GM12878 (cell line): ENCODE data around the gene DCTN1. TPM values are rescaled to one million over a fixed set of nuclear protein-coding genes. Genes with fewer than 3 reads are reported as not detected.

Experiments used
- ATAC-seq: fragments of 200-7000 bp; cut with Tn5 transposase; 3 replicates; pipeline ENCODE4 v1.9.1; 2020; ENCODE audit warnings: mild to moderate bottlenecking, moderate library complexity
- BruUV-seq: library from RNA; stranded (reverse); fragments of 400-500 nt; replicated peaks from 2 replicates; lab custom pipeline; 2021; lab: Mats Ljungman, UMichigan
- CTCF ChIA-PET: fragments of 300-600 bp; sonication (Branson Sonifier 250); formaldehyde crosslinking; extraction: SDS; loops from one replicate; lab custom pipeline; 2021; ENCODE audit warnings: inconsistent platforms; lab: Yijun Ruan, JAX
- POLR2A ChIA-PET: fragments of 350-600 bp; formaldehyde crosslinking; extraction: SDS; loops from one replicate; lab custom pipeline; 2021; ENCODE audit warnings: inconsistent platforms; lab: Charles Lee
- RAD21 ChIA-PET: fragments of 300-600 bp; sonication (Branson Sonifier 250); formaldehyde crosslinking; loops from one replicate; lab custom pipeline; 2023; ENCODE audit warnings: antibody characterized with exemption; ENCODE audit not compliant: unreplicated experiment; lab: Charles Lee
- SMC1A ChIA-PET: fragments of 300-600 bp; sonication (Branson Sonifier 250); formaldehyde crosslinking; loops from one replicate; lab custom pipeline; 2023; ENCODE audit not compliant: unreplicated experiment, uncharacterized antibody; lab: Charles Lee
- DNase-seq: peaks from one replicate; pipeline ENCODE4 v3.0.0-alpha.2; 2011; ENCODE audit warnings: low read depth, low spot score
- FAIRE-seq: peaks from 3 replicates; lab custom pipeline; 2011; peaks lifted over from hg19 to GRCh38; lab: Jason Lieb, UNC
- H2AFZ ChIP-seq: 2 replicates; pipeline ENCODE4 v1.6.0; 2011; ENCODE audit warnings: low read depth, low read length, control low read depth; ENCODE audit not compliant: control insufficient read depth
- H3K27ac ChIP-seq: 2 replicates; pipeline ENCODE4 v1.5.1; 2011; ENCODE audit warnings: control low read depth; ENCODE audit not compliant: control insufficient read depth, insufficient read depth
- H3K27me3 ChIP-seq, 2 experiments: replicated peaks in 1 of 2; 2 replicates each; pipeline versions ENCODE4 v1.6.0 to v1.6.1; 2011; ENCODE audit warnings: low read length in 1 of 2; ENCODE audit not compliant: control insufficient read depth in 2 of 2, insufficient read depth in 2 of 2
- H3K36me3 ChIP-seq, 2 experiments: 2 replicates each; pipeline ENCODE4 v1.5.1; 2011; ENCODE audit warnings: low read length in 1 of 2; ENCODE audit not compliant: control insufficient read depth in 2 of 2, insufficient read depth in 2 of 2
- H3K4me1 ChIP-seq: 2 replicates; pipeline ENCODE4 v1.6.1; 2011; ENCODE audit warnings: mild to moderate bottlenecking, low read length, moderate library complexity, mixed read lengths; ENCODE audit not compliant: control insufficient read depth, insufficient read depth
- H3K4me2 ChIP-seq: 2 replicates; pipeline ENCODE4 v1.6.0; 2011; ENCODE audit warnings: control low read depth; ENCODE audit not compliant: control insufficient read depth, insufficient read depth
- H3K4me3 ChIP-seq: fragments of 200-600 bp; sonication (generic); 2 replicates; pipeline ENCODE4 v1.5.1; 2016
- H3K79me2 ChIP-seq: 2 replicates; pipeline ENCODE4 v1.6.0; 2011; ENCODE audit warnings: low read length; ENCODE audit not compliant: control insufficient read depth, insufficient read depth
- H3K9ac ChIP-seq: 2 replicates; pipeline ENCODE4 v1.8.0; 2011; ENCODE audit warnings: low read length, control low read depth, mixed read lengths; ENCODE audit not compliant: control insufficient read depth, insufficient read depth
- H3K9me3 ChIP-seq: replicated peaks from 3 replicates; pipeline ENCODE4 v1.5.1; 2011; ENCODE audit warnings: mild to moderate bottlenecking, low read length; ENCODE audit not compliant: control insufficient read depth, insufficient read depth
- H4K20me1 ChIP-seq: 2 replicates; pipeline ENCODE4 v1.6.0; 2011; ENCODE audit not compliant: control insufficient read depth, insufficient read depth
- ATF3 ChIP-seq: IDR thresholded peaks from 2 replicates; pipeline ENCODE4 v1.6.1; 2011; ENCODE audit warnings: low read depth, mild to moderate bottlenecking, low read length, moderate library complexity, borderline replicate concordance; ENCODE audit errors: extremely low read depth
- BCL11A ChIP-seq: IDR thresholded peaks from 2 replicates; pipeline ENCODE4 v1.6.1; 2011; ENCODE audit warnings: low read depth, low read length
- BCLAF1 ChIP-seq: fragments of 450-650 bp; IDR thresholded peaks from 2 replicates; pipeline ENCODE4 v1.6.1; 2017; ENCODE audit warnings: antibody characterized with exemption, mild to moderate bottlenecking, moderate library complexity
- E2F8 ChIP-seq: fragments of 450-650 bp; IDR thresholded peaks from 2 replicates; pipeline ENCODE4 v1.6.1; 2018; ENCODE audit warnings: mild to moderate bottlenecking, low read depth, moderate library complexity; ENCODE audit not compliant: partially characterized antibody
- FOXM1 ChIP-seq: IDR thresholded peaks from 2 replicates; pipeline ENCODE4 v1.6.1; 2012; ENCODE audit warnings: low read depth, mild to moderate bottlenecking, inconsistent platforms, low read length, moderate library complexity
- HCFC1 ChIP-seq: fragments of 150-350 bp; IDR thresholded peaks from 2 replicates; pipeline ENCODE4 v1.6.1; 2014; ENCODE audit warnings: low read length
- MTA3 ChIP-seq: IDR thresholded peaks from 2 replicates; pipeline ENCODE4 v1.6.1; 2012; ENCODE audit warnings: low read length, inconsistent platforms, borderline replicate concordance
- PBX3 ChIP-seq: IDR thresholded peaks from 2 replicates; pipeline ENCODE4 v1.6.1; 2011; ENCODE audit warnings: mild to moderate bottlenecking, low read depth, low read length, moderate library complexity; ENCODE audit not compliant: insufficient replicate concordance
- RUNX3 ChIP-seq: IDR thresholded peaks from 2 replicates; pipeline ENCODE4 v1.6.1; 2012; ENCODE audit warnings: low read length, inconsistent platforms
- SMAD5 ChIP-seq: IDR thresholded peaks from 2 replicates; pipeline ENCODE4 v1.6.1; 2016; ENCODE audit warnings: antibody characterized with exemption, low read depth
- SMC3 ChIP-seq: IDR thresholded peaks from 2 replicates; pipeline ENCODE4 v1.6.1; 2011; ENCODE audit warnings: low read length, improper control_type of control experiment, borderline replicate concordance
- SREBF2 ChIP-seq: IDR thresholded peaks from 2 replicates; pipeline ENCODE4 v1.6.1; 2012; ENCODE audit warnings: mild to moderate bottlenecking, low read length
- SRF ChIP-seq, 2 experiments: IDR thresholded peaks; 2 replicates each; pipeline ENCODE4 v1.6.1; 2011; ENCODE audit warnings: low read depth in 2 of 2, low read length in 2 of 2, mild to moderate bottlenecking in 1 of 2, moderate library complexity in 1 of 2
- YY1 ChIP-seq: IDR thresholded peaks from 2 replicates; pipeline ENCODE4 v1.6.1; 2011; ENCODE audit warnings: low read depth, mild to moderate bottlenecking, low read length
- WGBS: methylation state at CpG from one replicate; pipeline ENCODE4 v1.1.6; 2016; ENCODE audit warnings: low lambda C conversion rate; ENCODE audit not compliant: insufficient replicate concordance, insufficient coverage; ENCODE audit errors: missing lambda C conversion rate; 5-methylcytosine and 5-hydroxymethylcytosine counted together
- in situ Hi-C: fragments of 300-500 bp; cut with MboI; formaldehyde crosslinking; loops from 9 replicates; pipeline ENCODE4 v1.14.3; 2018; ENCODE audit warnings: mixed read lengths
- intact Hi-C: fragments of 100-400 bp; cut with micrococcal nuclease; formaldehyde crosslinking; loops from one replicate; pipeline ENCODE4 v1.14.2; 2022; ENCODE audit not compliant: unreplicated experiment
- polyA plus RNA-seq, 11 experiments: library from polyadenylated mRNA; depleted of rRNA in 4 of 11; unstranded in 6 of 11; stranded (reverse) in 5 of 11; fragments of >200 nt; fragmentation: Nextera tagmentation in 4 of 11; fragmentation: Illumina TruSeq in 1 of 11; extraction: Ambion mirVana in 4 of 11; extraction: Trizol in 1 of 11; gene quantifications; 1 replicate in 1 of 11; 2 replicates in 10 of 11; pipeline versions ENCODE4 v1.2.1 to v1.2.3, GENCODE V29; 2011 to 2016; ENCODE audit warnings: inconsistent platforms in 2 of 11, missing spikeins in 2 of 11, low read depth in 1 of 11
- total RNA-seq, 4 experiments: library from RNA; depleted of rRNA in 3 of 4; stranded (reverse); fragments of >200 nt in 3 of 4; fragmentation: Illumina TruSeq in 1 of 4; extraction: Trizol in 1 of 4; gene quantifications; 2 replicates each; pipeline versions ENCODE4 v1.2.1 to v1.2.3, GENCODE V29; 2013 to 2021

Gene DCTN1
- total and polyA plus RNA-seq, 10 of the 15 experiments (the other 5 are each of a cell fraction or from before 2014, with no cell fraction given): 44.1 to 116 (median 64.8) TPM

GRCh38 chr2:74427551-74427950 lies 47.4 kb upstream of the DCTN1 start:
- no peaks in the 10 kb centered on the region for H3K9me3 ChIP-seq
- no peaks in the 10 kb centered on the region for H4K20me1 ChIP-seq
- no TSS peak for BruUV-seq
- CTCF ChIA-PET: no interaction called here
- H3K36me3 ChIP-seq: peaks cover 0 to 12% of the 10 kb centered on the region in 2 experiments; a peak in 1 of 4 replicates
- SMC1A ChIA-PET: interaction anchor here (0.7 to 0.8 kb wide), 2 partner anchors 12 to 45 kb away, joined by 3 to 4 read pairs; no protein-coding TSS in a partner anchor
- ATAC-seq (no peak), DNase-seq (no peak), FAIRE-seq (no peak)
- no peak overlapping the region for H2AFZ ChIP-seq
- WGBS: 91% methylated on average over 3 of the region's 3 CpGs
- no peak overlapping the region for H3K4me2 ChIP-seq
- H3K79me2 ChIP-seq: peaks cover 3% of the 10 kb centered on the region; the same call in 1 of the 2 replicates
- RAD21 ChIA-PET: no interaction called here
- no peak overlapping the region for H3K4me3 ChIP-seq
- no peak overlapping the region for H3K27ac ChIP-seq
- H3K27me3 ChIP-seq: no peaks in the 10 kb centered on the region
- intact Hi-C loops (no loop called here), in situ Hi-C loops (no loop called here)
- H3K9ac ChIP-seq: no peak overlapping the region
- peaks cover 7% of the 10 kb centered on the region; the same call in 1 of the 2 replicates for H3K4me1 ChIP-seq
- POLR2A ChIA-PET: interaction anchor here (0.6 kb wide), 1 partner anchor 239 kb away, joined by 4 read pairs; no protein-coding TSS in a partner anchor
- TF ChIP-seq BCL11A: no peak
- TF ChIP-seq PBX3: no peak
- no peak for TF ChIP-seq SMAD5
- TF ChIP-seq SREBF2: no peak
- no peak for TF ChIP-seq SMC3
- TF ChIP-seq ATF3: no peak
- TF ChIP-seq HCFC1: no peak
- no peak for TF ChIP-seq E2F8
- TF ChIP-seq RUNX3: no peak
- no peak for TF ChIP-seq BCLAF1
- TF ChIP-seq SRF (IDR thresholded peaks at IDR 0.05; ENCODE audit: low read depth in 2 of 2, low read length in 2 of 2): no peak
- TF ChIP-seq YY1: no peak
- no peak for TF ChIP-seq MTA3
- no peak for TF ChIP-seq FOXM1
